Adrenal gland (tissue), 12 donors: ENCODE results near the gene DPYD. TPM values are rescaled to one million over a fixed set of nuclear protein-coding genes. Genes with fewer than 3 reads are reported as not detected.

Source experiments
- DNase-seq, 7 donors: peaks; one replicate each; pipeline ENCODE4 v3.0.0-alpha.2; 2019 to 2020
- H3K27ac ChIP-seq, 5 donors: fragments of 200-600 bp; sonication (generic) in 4 of 5; 1 replicate in 3 of 5; 2 replicates in 2 of 5; pipeline versions ENCODE4 v1.5.1 to v1.8.0; 2016 to 2020; ENCODE audit warnings: mild to moderate bottlenecking in 1 of 5
- H3K27me3 ChIP-seq: fragments of 200-600 bp; 2 replicates; pipeline ENCODE4 v1.8.0; 2021
- H3K36me3 ChIP-seq, 2 donors: fragments of 200-600 bp; replicated peaks in 1 of 2; 1 replicate in 1 of 2; 2 replicates in 1 of 2; pipeline versions ENCODE4 v1.5.1 to v1.8.0; 2018 to 2022
- H3K4me1 ChIP-seq, 2 donors: fragments of 200-600 bp; replicated peaks in 1 of 2; 1 replicate in 1 of 2; 2 replicates in 1 of 2; pipeline versions ENCODE4 v1.5.1 to v1.8.0; 2018 to 2021
- H3K4me3 ChIP-seq, 4 donors: fragments of 200-600 bp; sonication (generic) in 3 of 4; one replicate each; pipeline ENCODE4 v1.5.1; 2016 to 2018
- H3K9me3 ChIP-seq, 3 donors: fragments of 200-600 bp; sonication (generic) in 1 of 3; replicated peaks in 1 of 3; 1 replicate in 2 of 3; 2 replicates in 1 of 3; pipeline versions ENCODE4 v1.5.1 to v1.8.0; 2016 to 2021
- CTCF ChIP-seq, 6 experiments: fragments of 450-650 bp in 4 of 6; fragments of 200-600 bp in 2 of 6; sonication (generic) in 1 of 6; IDR thresholded peaks; 1 replicate in 5 of 6; 2 replicates in 1 of 6; pipeline versions ENCODE4 v1.5.1 to v1.8.0; 2016 to 2021; ENCODE audit warnings: antibody characterized with exemption in 6 of 6, mild to moderate bottlenecking in 2 of 6, moderate library complexity in 1 of 6
- POLR2A ChIP-seq, 2 donors: fragments of 450-650 bp; IDR thresholded peaks; one replicate each; pipeline ENCODE4 v1.6.1; 2017; ENCODE audit warnings: antibody characterized with exemption in 2 of 2, mild to moderate bottlenecking in 2 of 2, moderate library complexity in 1 of 2
- WGBS, 4 donors: extraction: QIAGEN DNeasy Blood & Tissue Kit in 2 of 4; methylation state at CpG; one replicate each; pipeline versions ENCODE4 v1.1.5 to v1.1.7; 2013 to 2017; 5-methylcytosine and 5-hydroxymethylcytosine counted together
- intact Hi-C, 2 donors: fragments of 100-400 bp; cut with DNase I; formaldehyde crosslinking; loops; one replicate each; pipeline versions ENCODE4 v1.14.1 to v1.15.0; 2022 to 2023
- polyA plus RNA-seq, 3 donors: library from polyadenylated mRNA; stranded (reverse); fragments of 200-250 nt in 2 of 3; fragments of 350-450 nt in 1 of 3; fragmentation: Illumina TruSeq in 1 of 3; extraction: RNeasy Lipid Tissue Mini Kit (QIAGEN cat#74804) in 1 of 3; gene quantifications; one replicate each; pipeline ENCODE4 v1.2.3, GENCODE V29; 2013 to 2014
- total RNA-seq, 9 donors: library from RNA; depleted of rRNA in 4 of 9; stranded (reverse); fragments of >200 nt in 4 of 9; fragments of 120-200 nt in 1 of 9; fragmentation: NEBNext Ultra II Directional in 1 of 9; extraction: Animal tissue kit (Norgen Biotek cat#: 25700) in 1 of 9; gene quantifications; one replicate each; pipeline versions ENCODE4 v1.1.0 to v1.2.4, GENCODE V29; 2013 to 2023
- donor health status: healthy with polysubstance abuse.
- donor health status: Bipolar disorder and iron deficiency.
- donor health status: DM: yes; HTN: yes; CAD: no.
- donor health status: DM: no; HTN: no; CAD: no.
- donor health status: DM: no; HTN: no; CAD: no.
- donor health status: DM: yes; HTN: yes; CAD: no.

DPYD gene
- total and polyA plus RNA-seq, 12 donors, result 6.6 to 73.1 (median 30.2) TPM

GRCh38 chr1:97929874-97930851 is 9.3 kb upstream of the DPYD start:
- Histone ChIP-seq H3K36me3 (no peaks in the 10 kb centered on the region), H3K9me3 (no peaks in the 10 kb centered on the region), H3K4me1 (no peaks in the 10 kb centered on the region), H3K4me3 (no peak overlapping the region), H3K27ac (no peak overlapping the region), H3K27me3 (no peaks in the 10 kb centered on the region)
- no peak for DNase-seq
- 75 to 84% (median 78%) methylated on average over 5 of the region's 5 CpGs for WGBS, 4 donors
- intact Hi-C loops, result no loop called here
- TF ChIP-seq POLR2A (IDR thresholded peaks at IDR 0.05), result no peak

- no peak overlapping the region for H3K27ac ChIP-seq
- H3K27me3 ChIP-seq, result no peaks in the 10 kb centered on the region
- intact Hi-C loops, result no loop called here
- no peak overlapping the region for H3K4me3 ChIP-seq
- no peaks in the 10 kb centered on the region for H3K9me3 ChIP-seq
- H3K4me1 ChIP-seq, result peaks cover 0 to 5% of the 10 kb centered on the region in 2 donors
- no peak for DNase-seq
- TF ChIP-seq POLR2A (IDR thresholded peaks at IDR 0.05) (no peak), CTCF (IDR thresholded peaks at IDR 0.05) (no peak)
- 61 to 65% (median 63%) methylated on average over 3 of the region's 3 CpGs for whole genome bisulfite sequencing, 4 donors
- no peaks in the 10 kb centered on the region for H3K36me3 ChIP-seq
Measured at GRCh38 chr1:97926017-97926708, 5.3 kb upstream of the DPYD start.

- Histone ChIP-seq H3K4me3 (no peak overlapping the region), H3K4me1 (peaks cover 0 to 5% of the 10 kb centered on the region in 2 donors), H3K27ac (no peak overlapping the region), H3K27me3 (no peaks in the 10 kb centered on the region), H3K36me3 (no peaks in the 10 kb centered on the region), H3K9me3 (no peaks in the 10 kb centered on the region)
- TF ChIP-seq POLR2A (IDR thresholded peaks at IDR 0.05) (no peak), CTCF (IDR thresholded peaks at IDR 0.05) (no peak)
- no peak for DNase-seq
- intact Hi-C loops, result no loop called here
Measured at GRCh38 chr1:97925151-97925550, 4.3 kb upstream of the DPYD start.

GRCh38 chr1:97923811-97924210 is 3.0 kb upstream of the DPYD start:
- TF ChIP-seq POLR2A (IDR thresholded peaks at IDR 0.05) (no peak), CTCF (IDR thresholded peaks at IDR 0.05) (no peak)
- 75 to 85% (median 82%) methylated on average over 2 of the region's 2 CpGs for WGBS, 4 donors
- no peak for DNase-seq
- intact Hi-C loops, result no loop called here
- Histone ChIP-seq H3K27ac (no peak overlapping the region), H3K36me3 (no peaks in the 10 kb centered on the region), H3K4me1 (peaks cover 0 to 10% of the 10 kb centered on the region in 2 donors), H3K4me3 (no peak overlapping the region), H3K9me3 (no peaks in the 10 kb centered on the region), H3K27me3 (no peaks in the 10 kb centered on the region)
